Skeletal muscle cell (primary cell): Measurements from ENCODE around the gene PRKAR2A.
"Not testable (repeated sequence)": the region's sequence is repeated elsewhere in the genome, so short reads cannot be mapped to it uniquely, and the experiment has no call there.

Experiments
- DNase-seq: peaks from one replicate; pipeline ENCODE4 v3.0.0-alpha.2; 2010; ENCODE audit warnings: low read depth
- H3K4me3 ChIP-seq: 2 replicates; pipeline ENCODE4 v1.5.1; 2011; ENCODE audit warnings: low read depth, mild to moderate bottlenecking, control low read depth, low read length, moderate library complexity

The PRKAR2A gene

DNA sequence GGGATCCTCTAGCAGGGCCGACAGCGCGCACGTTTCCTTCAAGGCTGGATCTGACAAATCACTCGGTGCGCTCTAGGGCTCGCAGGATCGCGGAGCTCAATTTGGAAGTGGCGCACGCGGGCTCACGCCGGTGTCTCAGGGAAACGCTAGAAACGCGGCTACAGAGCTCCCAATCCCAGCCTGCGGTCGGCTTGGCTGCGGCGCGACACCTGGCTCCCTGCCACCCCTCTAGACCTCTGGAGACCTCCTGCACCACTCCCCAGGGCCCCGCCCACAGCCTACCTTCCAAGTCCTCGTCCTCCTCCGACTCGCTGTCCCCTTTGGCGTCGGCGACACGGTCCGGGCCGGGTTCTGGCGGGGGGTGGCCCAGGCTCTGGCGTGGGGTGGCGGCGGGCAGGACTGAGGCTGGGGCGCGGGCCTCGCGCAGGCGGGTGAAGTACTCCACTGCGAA, 596 bp downstream of the PRKAR2A start:
- peak; percentile 35 for DNase-seq
- peak overlapping the region; percentile 84 for H3K4me3 ChIP-seq

DNA sequence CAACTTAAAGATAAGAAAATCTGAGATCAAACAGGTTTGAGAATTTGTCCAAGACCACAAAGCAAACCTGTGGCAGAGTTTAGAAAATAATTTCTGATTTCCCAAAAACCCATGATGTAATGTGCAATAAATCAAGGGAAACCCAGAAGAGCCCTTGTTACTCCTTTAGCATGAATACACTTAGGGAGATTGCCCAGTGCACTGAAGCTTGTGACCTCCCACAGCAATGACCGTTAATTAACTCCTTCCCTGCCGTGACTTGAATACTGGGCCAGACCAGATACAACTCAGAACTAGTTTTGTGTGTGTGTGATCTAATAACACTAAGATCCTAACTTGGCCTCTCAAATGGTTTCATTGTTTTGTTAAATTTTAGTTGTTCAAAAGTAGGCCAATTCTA, 2.5 kb downstream of the PRKAR2A start:
- no peak overlapping the region for H3K4me3 ChIP-seq
- no peak for DNase-seq

DNA sequence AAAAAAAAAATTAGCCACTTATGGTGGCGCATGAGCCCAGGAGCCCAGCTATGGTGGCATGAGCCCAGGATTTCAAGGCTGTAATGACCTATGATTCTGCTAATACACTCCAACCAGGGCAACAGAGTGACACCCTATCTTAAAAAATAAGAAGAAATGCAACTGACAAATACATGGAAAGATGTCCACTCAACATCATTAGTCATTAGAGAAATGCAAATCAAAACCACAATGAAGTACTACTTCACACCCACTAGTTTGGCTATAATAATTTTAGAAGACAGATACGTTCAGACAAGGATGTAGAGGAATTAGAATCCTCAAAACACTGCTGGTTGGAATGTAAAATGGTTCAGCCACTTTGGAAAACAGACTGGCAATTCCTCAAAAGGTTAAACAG, 10.5 kb downstream of the PRKAR2A start:
- H3K4me3 ChIP-seq = no peak overlapping the region
- DNase-seq = no peak

DNA sequence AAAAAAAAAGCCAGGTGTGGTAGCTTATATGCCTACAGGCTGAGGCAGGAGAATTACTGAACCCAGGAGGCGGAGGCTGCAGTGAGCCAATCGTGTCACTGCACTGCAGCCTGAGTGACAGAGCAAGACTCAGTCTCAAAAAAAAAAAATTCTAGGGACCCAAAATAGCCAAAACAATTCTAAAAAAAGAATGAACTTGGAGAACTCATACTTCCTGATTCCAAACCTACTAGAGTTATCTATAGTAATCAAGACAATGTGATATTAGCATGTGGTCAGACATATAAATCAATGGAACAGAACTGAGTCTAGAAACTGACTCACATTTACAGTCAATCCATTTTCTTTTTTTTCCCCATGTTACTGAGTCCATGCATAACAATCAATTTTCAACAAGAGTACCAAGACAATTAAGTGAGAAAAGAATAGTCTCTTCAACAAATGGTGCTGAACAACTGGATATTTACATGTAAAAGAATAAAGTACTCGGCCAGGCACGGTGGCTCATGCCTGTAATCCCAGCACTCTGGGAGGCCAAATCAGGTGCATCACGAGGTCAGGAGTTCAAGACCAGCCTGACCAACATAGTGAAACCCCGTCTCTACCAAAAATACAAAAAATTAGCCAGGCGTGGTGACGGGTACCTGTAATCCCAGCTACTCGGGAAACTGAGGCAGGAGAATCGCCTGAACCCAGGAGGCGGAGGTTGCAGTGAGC, 11.9 kb downstream of the PRKAR2A start:
- no peak overlapping the region for H3K4me3 ChIP-seq
- no peak for DNase-seq

DNA sequence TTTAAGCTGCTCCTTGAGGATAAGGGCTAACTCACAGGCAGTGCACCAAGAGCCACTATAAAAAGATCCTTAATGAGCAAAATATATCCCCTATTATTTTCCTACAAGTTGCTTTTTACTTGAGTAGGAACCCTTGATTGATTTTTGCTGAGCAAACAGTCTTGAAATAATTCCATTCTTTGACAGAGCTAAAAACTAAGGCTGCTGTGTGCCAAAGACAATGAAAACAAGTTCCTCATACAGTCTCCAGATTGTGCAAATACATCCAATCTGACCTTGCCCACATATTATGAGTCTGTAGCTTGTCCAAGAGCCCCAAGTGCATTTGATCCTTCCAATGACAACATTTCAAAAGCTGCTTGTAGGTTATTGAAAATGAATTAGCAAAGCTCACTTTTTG, 15.0 kb downstream of the PRKAR2A start:
- H3K4me3 ChIP-seq = no peak overlapping the region
- no peak for DNase-seq

DNA sequence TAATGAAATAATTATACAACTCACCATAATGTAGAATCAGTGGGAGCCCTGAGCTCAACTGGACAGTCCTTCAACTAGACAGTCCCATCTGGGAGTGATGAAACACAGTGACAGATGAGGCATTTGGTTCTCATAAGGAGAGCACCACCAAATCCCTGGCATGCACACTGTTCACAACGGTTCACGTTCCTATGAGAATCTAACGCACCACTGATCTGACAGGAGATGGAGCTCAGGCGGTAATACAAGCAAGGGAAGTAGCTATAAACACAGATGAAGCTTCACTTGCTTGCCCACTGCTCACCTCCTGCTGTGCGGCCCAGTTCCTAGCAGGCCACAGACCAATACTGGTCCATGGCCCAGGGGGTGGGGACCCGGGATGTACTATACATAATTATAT, 17.0 kb downstream of the PRKAR2A start:
- no peak overlapping the region for H3K4me3 ChIP-seq
- no peak for DNase-seq

DNA sequence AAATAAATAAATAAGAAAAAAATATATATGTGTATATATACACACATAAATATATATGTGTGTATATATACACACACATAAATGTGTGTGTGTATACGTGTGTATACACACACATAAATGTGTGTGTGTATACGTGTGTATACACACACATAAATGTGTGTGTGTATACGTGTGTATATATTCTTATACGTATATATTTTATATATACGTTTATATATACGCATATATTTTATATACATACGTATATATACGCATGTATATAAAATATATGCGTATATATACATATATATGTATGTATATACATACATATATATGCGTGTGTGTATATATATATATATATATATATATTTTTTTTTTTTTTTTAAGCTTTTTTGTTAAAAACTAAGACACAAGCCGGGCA, 18.1 kb downstream of the PRKAR2A start:
- DNase-seq, H3K4me3 ChIP-seq: not testable (repeated sequence)

DNA sequence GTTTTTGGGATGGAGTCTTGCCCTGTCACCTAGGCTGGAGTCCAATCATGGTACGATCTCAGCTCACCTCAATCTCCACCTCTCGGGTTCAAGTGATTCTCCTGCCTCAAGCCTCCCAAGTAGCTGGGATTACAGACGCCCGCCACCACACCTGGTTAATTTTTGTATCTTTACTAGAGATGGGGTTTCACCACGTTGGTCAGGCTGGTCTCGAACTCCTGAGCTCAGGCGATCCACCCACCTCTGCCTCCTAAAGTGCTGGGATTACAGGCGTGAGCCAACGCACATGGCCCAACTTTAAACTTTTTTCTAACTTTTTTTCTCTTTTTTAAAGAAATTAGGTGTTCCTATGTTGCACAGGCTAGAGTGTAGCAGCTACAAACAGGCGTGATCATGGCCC, 19.8 kb downstream of the PRKAR2A start:
- H3K4me3 ChIP-seq, DNase-seq: not testable (repeated sequence)

DNA sequence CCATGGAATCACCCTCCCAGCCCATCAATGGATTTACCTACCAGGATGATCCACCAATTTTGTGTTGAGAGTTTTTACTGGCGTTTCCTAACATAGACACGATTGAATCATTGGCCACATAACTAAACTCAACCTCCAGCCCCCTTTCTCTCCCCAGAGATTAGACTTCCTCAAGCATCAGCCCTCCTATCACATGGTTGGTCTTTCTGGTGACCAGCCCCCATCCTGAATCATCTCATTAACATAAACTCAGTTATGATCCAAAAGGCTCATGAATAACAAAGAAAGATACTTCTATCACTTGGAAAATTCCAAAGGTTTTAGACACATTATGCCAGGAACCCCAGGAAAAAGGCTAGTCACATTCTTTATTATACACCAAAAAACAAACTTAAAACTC, 21.2 kb downstream of the PRKAR2A start:
- H3K4me3 ChIP-seq = no peak overlapping the region
- peak; percentile 90 for DNase-seq

DNA sequence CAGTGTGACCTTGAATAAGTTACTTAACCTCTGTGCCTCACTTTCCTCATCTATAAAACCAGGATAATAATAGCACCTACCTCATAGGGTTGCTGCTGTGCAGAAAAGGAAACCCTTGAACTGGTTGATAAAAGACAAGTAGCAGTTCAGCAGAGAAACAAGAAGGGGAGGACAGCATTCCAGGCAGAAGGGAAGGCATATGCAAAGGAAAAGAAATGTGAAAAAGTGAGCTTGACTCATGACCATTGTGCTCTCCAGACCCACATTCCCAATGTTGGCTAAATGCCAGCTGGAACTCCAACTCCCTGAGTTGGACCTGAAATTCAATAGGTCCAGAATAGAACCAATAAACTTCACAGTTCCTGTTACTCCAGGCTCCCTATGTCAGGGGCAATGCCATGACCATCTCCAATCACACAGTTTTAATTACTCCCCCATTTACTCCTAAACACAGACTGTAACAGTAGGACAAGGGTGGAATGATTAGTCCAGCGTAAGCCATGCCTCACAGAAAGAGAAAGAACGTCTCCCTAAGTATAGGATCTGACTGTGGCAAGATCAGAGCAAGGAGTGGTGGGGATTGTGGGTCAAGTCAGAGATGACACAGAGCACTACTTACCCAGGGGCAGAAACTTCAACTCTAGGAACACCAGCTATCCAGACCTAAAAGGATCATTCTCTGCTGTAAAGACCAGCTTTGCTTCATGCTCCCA, 26.9 kb downstream of the PRKAR2A start:
- H3K4me3 ChIP-seq = no peak overlapping the region
- peak; percentile 19 for DNase-seq

DNA sequence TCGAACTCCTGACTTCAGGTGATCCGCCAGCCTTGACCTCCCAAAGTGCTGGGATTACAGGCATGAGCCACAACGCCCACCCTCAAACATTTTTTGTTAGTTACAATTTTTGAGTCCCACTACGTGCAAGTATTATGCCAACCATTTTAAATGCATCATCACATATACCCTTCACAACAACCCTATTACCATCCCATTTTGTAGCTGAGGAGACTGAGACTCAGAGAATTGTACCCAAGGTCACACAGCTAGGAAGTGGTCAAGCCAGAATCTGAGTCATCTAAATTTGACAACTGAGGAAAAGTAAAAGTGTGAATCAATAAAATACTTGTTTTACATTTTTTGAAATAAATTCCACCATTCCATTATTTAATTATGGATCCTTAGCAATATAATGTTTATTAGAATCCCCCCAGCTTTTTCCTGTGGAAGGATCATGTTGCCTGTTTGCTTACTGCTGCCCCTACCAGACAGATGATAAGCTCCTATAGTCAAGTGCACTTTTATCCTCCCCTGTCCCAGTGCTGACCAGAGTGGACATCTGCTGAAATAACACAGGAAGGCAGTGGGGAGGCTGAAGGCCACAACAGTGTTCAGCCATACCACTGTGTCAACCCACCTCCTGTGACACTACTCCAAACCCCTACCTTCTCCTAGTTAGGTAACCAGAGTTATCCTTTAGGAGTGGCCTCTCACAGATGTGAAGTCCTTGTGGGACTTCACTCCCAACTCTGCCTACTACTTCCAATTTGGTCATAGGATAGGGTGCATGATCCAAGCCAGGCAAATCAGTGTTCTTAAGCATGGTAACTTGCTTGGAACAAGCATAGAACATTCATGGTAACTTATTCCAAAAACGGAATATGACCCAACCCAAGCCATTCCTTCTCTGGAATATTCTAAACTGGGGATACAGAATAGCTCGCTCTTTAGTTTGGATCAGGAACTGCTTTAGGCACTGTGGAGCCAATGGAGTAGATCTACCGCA, 28.1 kb downstream of the PRKAR2A start:
- no peak for DNase-seq
- H3K4me3 ChIP-seq = no peak overlapping the region

DNA sequence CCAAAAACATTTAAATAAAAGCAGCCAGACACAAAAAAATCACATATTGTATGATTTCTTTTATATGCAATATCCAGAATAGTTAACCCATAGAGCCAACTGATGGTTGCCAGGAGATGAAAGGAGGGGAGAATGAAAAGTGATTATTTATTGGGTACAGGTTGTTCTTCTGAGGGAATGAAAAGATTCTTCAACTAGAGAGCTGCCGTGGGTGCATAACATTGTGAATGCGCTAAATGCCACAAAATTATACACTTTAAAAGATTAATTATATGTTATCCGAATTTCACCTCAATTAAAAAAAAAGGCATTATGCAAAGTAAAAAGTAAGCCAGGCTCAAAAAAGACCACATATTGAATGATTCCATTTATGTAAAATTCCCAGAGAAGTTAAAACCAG, 36.1 kb downstream of the PRKAR2A start:
- no peak overlapping the region for H3K4me3 ChIP-seq
- DNase-seq = no peak

DNA sequence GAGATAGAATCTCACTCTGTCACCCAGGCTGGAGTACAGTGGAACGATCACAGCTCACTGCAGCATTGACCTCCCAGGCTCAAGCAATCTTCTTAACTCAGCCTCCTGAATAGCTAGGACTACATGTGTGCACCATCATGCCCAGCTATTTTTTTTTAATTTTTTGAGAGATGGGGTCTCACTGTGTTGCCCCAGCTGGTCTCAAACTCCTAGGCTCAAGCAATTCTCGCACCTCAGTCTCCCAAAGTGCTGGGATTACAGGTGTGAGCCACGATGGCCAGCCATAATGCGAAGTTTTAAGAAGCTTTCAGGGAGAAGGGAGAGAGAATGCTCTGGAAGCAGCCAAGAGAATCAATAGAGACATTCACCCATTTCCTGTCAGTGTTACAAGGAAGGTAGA, 42.7 kb downstream of the PRKAR2A start:
- H3K4me3 ChIP-seq = no peak overlapping the region
- no peak for DNase-seq

DNA sequence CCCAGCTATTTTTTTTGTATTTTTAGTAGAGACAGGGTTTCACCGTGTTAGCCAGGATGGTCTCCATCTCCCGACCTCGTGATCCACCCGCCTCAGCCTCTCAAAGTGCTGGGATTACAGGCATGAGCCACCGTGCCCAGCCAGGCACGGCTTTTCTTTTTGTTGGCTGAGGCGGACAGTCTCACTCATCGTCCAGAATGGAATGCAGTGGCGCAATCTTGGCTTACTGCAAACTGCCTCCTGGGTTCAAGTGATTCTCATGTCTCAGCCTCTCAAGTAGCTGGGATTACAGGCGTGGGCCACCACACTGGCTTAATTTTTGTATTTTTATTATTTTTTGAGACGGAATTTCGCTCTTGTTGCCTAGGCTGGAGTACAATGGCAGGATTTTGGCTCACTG, 46.8 kb downstream of the PRKAR2A start:
- H3K4me3 ChIP-seq, DNase-seq: not testable (repeated sequence)

DNA sequence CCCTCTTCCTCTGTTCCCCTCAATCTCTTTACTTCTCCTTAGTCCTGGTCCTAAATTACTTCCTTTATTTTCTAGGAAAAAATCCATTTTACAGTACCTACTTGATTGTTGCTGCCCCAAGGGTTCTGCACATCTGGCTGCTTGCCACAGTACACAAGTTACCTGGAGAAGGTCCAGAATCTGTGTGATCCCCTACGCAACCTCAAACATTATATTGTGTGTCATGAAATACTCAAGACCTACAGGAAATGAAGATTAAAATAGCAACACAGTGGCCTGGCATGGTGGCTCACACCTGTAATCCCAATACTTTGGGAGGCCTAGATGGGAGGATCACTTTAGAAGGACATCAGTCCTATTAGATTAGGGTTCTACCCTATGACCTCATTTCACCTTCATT, 48.7 kb downstream of the PRKAR2A start:
- DNase-seq = no peak
- no peak overlapping the region for H3K4me3 ChIP-seq

DNA sequence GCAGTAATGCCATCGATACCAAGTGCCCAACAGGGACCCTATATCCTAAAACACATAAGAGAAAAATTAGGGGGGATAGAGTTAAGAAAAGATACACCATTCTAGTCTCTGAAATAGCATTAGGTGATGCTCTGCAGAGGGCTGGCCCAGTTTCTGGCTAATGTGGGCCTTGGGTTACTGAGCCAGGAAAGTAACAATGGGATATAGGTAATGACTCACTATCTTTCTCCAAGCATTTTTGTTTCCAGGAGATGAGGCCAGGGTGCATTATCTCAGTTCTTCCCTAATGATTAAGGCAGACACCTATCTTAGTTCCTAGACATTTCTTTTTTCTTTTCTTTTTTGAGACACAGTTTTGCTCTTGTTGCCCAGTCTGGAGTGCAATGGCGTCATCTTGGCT, 50.0 kb downstream of the PRKAR2A start:
- H3K4me3 ChIP-seq = no peak overlapping the region
- DNase-seq = no peak

DNA sequence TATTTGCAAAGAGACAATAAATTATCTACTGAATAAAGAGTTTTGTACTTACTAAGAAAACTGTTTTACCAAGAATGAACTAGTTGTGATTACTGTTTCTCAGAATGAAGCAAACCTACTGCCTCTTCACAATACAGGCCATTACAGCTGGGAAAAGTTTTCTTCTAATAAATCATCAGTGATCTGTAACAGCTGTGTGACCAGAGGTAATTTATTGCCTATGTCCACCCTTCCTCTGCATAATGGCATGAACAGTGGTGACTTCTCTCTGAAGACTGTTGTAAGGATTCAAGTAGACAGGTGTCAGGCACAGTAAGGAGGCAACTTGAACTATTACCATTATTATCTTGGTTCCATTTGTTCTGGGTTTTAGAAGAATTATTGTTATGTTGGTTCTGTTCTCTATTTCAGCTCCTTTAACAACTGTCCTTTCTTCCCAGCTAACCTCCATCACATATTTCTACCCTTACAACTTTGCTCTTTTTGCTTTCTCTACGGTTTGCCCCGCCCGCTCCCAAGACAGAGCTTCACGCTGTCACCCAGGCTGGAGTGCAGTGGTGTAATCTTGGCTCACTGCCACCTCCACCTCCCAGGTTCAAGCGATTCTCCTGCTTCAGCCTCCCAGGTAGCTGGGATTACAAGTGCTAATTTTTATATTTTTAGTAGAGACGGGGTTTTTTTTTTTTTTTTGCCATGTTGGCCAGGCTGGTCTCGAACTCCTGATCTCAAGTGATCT, 51.5 kb downstream of the PRKAR2A start:
- H3K4me3 ChIP-seq = no peak overlapping the region
- no peak for DNase-seq

DNA sequence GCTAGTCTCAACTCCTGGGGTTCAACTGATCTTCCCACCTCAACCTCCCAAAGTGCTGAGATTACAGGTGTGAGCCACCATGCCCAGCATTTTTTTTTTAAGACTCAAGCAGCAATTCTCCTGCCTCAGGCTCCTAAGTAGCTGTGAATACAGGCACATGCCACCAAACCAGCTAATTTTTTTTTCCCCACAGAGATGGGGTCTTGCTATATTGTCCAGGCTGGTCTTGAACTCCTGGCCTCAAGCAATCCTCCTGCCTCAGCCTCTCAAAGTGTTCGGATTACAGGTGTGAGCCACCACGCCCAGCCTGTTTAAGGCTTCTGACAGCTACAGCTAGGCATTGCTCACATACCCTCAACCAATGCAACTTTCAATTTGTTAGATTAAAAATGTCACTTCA, 54.2 kb downstream of the PRKAR2A start:
- H3K4me3 ChIP-seq, DNase-seq: not testable (repeated sequence)

DNA sequence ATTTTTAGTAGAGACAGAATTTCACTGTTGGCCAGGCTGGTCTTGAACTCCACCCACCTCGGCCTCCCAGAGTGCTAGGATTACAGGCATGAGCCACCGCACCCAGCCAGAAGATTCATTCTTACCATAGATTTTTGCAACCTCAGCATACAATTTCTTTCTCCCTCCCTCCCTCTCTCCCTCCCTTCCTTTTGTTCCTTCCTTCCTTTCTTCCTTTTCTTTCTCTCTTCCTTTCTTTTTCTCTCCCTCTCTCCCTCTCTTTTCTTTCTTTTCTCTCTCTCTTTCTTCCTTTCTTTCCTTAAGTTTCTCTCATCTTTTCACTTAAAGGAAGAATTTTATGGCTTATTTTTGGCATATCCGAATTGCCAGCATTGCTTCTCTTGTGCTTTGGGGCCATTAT, 58.0 kb downstream of the PRKAR2A start:
- DNase-seq = no peak
- H3K4me3 ChIP-seq = no peak overlapping the region
